ENCODE measurements around the gene ATP5PO.

DNA sequence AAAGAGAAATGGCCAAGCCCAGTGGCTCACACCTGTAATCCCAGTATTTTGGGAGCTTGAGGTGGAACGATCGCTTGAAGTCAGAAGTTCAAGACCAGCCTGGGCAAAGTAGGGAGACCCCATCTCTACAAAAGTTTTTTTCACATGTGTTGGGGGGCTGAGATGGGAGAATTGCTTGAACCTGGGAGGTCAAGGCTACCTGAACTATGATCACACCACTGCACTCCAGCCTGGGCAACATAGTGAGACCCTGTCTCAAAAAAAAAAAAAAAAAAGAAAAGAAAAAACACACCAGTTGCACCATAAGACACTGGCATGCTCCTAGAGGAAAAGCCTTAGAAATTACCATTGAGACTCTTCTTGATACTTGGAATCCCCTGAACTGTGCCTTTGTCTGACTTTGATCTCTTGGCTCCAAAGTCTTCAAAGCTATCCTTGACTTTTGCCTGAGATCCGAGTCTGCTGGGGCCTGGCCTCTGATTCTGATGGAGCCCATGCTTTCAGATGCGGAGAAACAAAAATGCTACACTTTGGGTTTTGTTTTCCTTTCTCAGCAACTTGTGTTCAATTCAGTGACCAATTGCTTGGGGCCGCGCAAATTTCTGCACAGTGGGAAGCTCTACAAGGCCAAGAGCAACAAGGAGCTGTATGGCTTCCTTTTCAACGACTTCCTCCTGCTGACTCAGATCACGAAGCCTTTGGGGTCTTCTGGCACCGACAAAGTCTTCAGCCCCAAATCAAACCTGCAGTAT is 33.7 kb downstream of the ATP5PO start:
- TF ChIP-seq, protein P1, sequence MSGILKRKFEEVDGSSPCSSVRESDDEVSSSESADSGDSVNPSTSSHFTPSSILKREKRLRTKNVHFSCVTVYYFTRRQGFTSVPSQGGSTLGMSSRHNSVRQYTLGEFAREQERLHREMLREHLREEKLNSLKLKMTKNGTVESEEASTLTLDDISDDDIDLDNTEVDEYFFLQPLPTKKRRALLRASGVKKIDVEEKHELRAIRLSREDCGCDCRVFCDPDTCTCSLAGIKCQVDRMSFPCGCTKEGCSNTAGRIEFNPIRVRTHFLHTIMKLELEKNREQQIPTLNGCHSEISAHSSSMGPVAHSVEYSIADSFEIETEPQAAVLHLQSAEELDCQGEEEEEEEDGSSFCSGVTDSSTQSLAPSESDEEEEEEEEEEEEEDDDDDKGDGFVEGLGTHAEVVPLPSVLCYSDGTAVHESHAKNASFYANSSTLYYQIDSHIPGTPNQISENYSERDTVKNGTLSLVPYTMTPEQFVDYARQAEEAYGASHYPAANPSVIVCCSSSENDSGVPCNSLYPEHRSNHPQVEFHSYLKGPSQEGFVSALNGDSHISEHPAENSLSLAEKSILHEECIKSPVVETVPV (CRISPR knock-in tag; IDR thresholded peaks at IDR 0.05), result no peak
- TF ChIP-seq, protein P2, sequence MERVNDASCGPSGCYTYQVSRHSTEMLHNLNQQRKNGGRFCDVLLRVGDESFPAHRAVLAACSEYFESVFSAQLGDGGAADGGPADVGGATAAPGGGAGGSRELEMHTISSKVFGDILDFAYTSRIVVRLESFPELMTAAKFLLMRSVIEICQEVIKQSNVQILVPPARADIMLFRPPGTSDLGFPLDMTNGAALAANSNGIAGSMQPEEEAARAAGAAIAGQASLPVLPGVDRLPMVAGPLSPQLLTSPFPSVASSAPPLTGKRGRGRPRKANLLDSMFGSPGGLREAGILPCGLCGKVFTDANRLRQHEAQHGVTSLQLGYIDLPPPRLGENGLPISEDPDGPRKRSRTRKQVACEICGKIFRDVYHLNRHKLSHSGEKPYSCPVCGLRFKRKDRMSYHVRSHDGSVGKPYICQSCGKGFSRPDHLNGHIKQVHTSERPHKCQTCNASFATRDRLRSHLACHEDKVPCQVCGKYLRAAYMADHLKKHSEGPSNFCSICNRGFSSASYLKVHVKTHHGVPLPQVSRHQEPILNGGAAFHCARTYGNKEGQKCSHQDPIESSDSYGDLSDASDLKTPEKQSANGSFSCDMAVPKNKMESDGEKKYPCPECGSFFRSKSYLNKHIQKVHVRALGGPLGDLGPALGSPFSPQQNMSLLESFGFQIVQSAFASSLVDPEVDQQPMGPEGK (CRISPR knock-in tag; IDR thresholded peaks at IDR 0.05; ENCODE audit: borderline replicate concordance), result no peak
- TF ChIP-seq ESRRG (CRISPR knock-in tag; IDR thresholded peaks at IDR 0.05) (no peak), ZNF8 (CRISPR knock-in tag; IDR thresholded peaks at IDR 0.05) (no peak), ZNF70 (CRISPR knock-in tag; IDR thresholded peaks at IDR 0.05) (no peak), ZFP30 (CRISPR knock-in tag; IDR thresholded peaks at IDR 0.05) (no peak), ZC3H10 (CRISPR knock-in tag; IDR thresholded peaks at IDR 0.05) (no peak), SNAI2 (CRISPR knock-in tag; IDR thresholded peaks at IDR 0.05) (no peak), RARB (CRISPR knock-in tag; IDR thresholded peaks at IDR 0.05) (no peak)
- TF ChIP-seq, protein P3, sequence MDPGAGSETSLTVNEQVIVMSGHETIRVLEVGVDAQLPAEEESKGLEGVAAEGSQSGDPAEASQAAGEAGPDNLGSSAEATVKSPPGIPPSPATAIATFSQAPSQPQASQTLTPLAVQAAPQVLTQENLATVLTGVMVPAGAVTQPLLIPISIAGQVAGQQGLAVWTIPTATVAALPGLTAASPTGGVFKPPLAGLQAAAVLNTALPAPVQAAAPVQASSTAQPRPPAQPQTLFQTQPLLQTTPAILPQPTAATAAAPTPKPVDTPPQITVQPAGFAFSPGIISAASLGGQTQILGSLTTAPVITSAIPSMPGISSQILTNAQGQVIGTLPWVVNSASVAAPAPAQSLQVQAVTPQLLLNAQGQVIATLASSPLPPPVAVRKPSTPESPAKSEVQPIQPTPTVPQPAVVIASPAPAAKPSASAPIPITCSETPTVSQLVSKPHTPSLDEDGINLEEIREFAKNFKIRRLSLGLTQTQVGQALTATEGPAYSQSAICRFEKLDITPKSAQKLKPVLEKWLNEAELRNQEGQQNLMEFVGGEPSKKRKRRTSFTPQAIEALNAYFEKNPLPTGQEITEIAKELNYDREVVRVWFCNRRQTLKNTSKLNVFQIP (CRISPR knock-in tag; IDR thresholded peaks at IDR 0.05; ENCODE audit: borderline replicate concordance, low read depth), result no peak

All from SK-N-SH treated with all-trans-retinoic acid at 6 μM for 48 hours (cell line).